MM.1S (cell line): ENCODE measurements around the gene NDUFAF3.

ENCODE experiments used
- EZH2phosphoT487 ChIP-seq: fragments of 300-600 bp; sonication (generic); IDR thresholded peaks from 2 replicates; pipeline ENCODE4 v1.6.1; 2018; ENCODE audit warnings: antibody characterized with exemption, low read length
- TF ChIP-seq, protein P1 (sequence below): fragments of 300-600 bp; sonication (generic); IDR thresholded peaks from 2 replicates; pipeline ENCODE4 v1.5.1; 2016; ENCODE audit warnings: antibody characterized with exemption, low read length, mixed read lengths

GRCh38 chr3:49017229-49017970, 4.5 kb upstream of the NDUFAF3 start:
- TF ChIP-seq EZH2phosphoT487: no peak
- TF ChIP-seq, protein P1, sequence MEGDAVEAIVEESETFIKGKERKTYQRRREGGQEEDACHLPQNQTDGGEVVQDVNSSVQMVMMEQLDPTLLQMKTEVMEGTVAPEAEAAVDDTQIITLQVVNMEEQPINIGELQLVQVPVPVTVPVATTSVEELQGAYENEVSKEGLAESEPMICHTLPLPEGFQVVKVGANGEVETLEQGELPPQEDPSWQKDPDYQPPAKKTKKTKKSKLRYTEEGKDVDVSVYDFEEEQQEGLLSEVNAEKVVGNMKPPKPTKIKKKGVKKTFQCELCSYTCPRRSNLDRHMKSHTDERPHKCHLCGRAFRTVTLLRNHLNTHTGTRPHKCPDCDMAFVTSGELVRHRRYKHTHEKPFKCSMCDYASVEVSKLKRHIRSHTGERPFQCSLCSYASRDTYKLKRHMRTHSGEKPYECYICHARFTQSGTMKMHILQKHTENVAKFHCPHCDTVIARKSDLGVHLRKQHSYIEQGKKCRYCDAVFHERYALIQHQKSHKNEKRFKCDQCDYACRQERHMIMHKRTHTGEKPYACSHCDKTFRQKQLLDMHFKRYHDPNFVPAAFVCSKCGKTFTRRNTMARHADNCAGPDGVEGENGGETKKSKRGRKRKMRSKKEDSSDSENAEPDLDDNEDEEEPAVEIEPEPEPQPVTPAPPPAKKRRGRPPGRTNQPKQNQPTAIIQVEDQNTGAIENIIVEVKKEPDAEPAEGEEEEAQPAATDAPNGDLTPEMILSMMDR: no peak
